Fibroblast of lung (primary cell): ENCODE results near the gene TRPM5. TPM values are rescaled to one million over a fixed set of nuclear protein-coding genes. Genes with fewer than 3 reads are reported as not detected.

ENCODE experiments used
- DNase-seq, 2 donors: peaks; one replicate each; pipeline versions ENCODE4 v3.0.0 to v3.0.0-alpha.2; 2010; ENCODE audit warnings: low read depth in 2 of 2
- H2AFZ ChIP-seq: 2 replicates; pipeline ENCODE4 v1.5.1; 2012; ENCODE audit warnings: low read length, control low read depth, inconsistent platforms
- H3K27ac ChIP-seq: 2 replicates; pipeline ENCODE4 v1.5.1; 2011; ENCODE audit warnings: low read length, control low read depth; ENCODE audit not compliant: insufficient read depth
- H3K27me3 ChIP-seq: 2 replicates; pipeline ENCODE4 v1.5.1; 2011; ENCODE audit warnings: mild to moderate bottlenecking, low read length; ENCODE audit not compliant: control insufficient read depth, insufficient read depth
- H3K36me3 ChIP-seq: 2 replicates; pipeline ENCODE4 v1.5.1; 2011; ENCODE audit warnings: low read length; ENCODE audit not compliant: control insufficient read depth, insufficient read depth
- H3K4me1 ChIP-seq: 2 replicates; pipeline ENCODE4 v1.5.1; 2011; ENCODE audit warnings: low read length; ENCODE audit not compliant: control insufficient read depth, insufficient read depth; ENCODE audit errors: extremely low read depth
- H3K4me2 ChIP-seq: 2 replicates; pipeline ENCODE4 v1.5.1; 2011; ENCODE audit warnings: low read length, control low read depth; ENCODE audit not compliant: insufficient read depth; ENCODE audit errors: extremely low read depth
- H3K4me3 ChIP-seq, 4 experiments: fragments of 200-600 bp in 1 of 4; sonication (generic) in 1 of 4; replicated peaks in 1 of 4; 2 replicates each; pipeline ENCODE4 v1.5.1; 2011 to 2016; ENCODE audit warnings: low read length in 4 of 4, low read depth in 3 of 4, mild to moderate bottlenecking in 3 of 4, control low read depth in 2 of 4, inconsistent platforms in 1 of 4, mixed read lengths in 1 of 4; ENCODE audit not compliant: insufficient read depth in 1 of 4; ENCODE audit errors: control extremely low read depth in 1 of 4
- H3K79me2 ChIP-seq: 2 replicates; pipeline ENCODE4 v1.5.1; 2012; ENCODE audit warnings: mild to moderate bottlenecking, low read length, inconsistent platforms; ENCODE audit not compliant: control insufficient read depth, insufficient read depth
- H3K9ac ChIP-seq: 2 replicates; pipeline ENCODE4 v1.5.1; 2011; ENCODE audit warnings: mild to moderate bottlenecking, low read length, control low read depth; ENCODE audit not compliant: insufficient read depth
- H3K9me3 ChIP-seq: 2 replicates; pipeline ENCODE4 v1.5.1; 2012; ENCODE audit warnings: low read depth, low read length; ENCODE audit not compliant: control insufficient read depth, insufficient read depth
- H4K20me1 ChIP-seq: 2 replicates; pipeline ENCODE4 v1.5.1; 2011; ENCODE audit warnings: low read length; ENCODE audit not compliant: control insufficient read depth, insufficient read depth; ENCODE audit errors: extremely low read depth
- CTCF ChIP-seq, 2 donors: IDR thresholded peaks in 1 of 2; conservative IDR thresholded peaks in 1 of 2; 1 replicate in 1 of 2; 2 replicates in 1 of 2; pipeline ENCODE4 v1.5.1; 2011 to 2012; ENCODE audit warnings: low read length in 2 of 2, control low read depth in 1 of 2, inconsistent platforms in 1 of 2, low read depth in 1 of 2, mild to moderate bottlenecking in 1 of 2
- EZH2 ChIP-seq: IDR thresholded peaks from 2 replicates; pipeline ENCODE4 v1.5.1; 2012; ENCODE audit warnings: low read length, control low read depth, mild to moderate bottlenecking; ENCODE audit errors: missing control alignments
- polyA plus RNA-seq, 2 donors: library from polyadenylated mRNA; depleted of rRNA in 1 of 2; stranded (reverse) in 1 of 2; unstranded in 1 of 2; fragments of >200 nt; gene quantifications; 2 replicates each; pipeline ENCODE4 v1.2.1, GENCODE V29; 2011 to 2012; ENCODE audit warnings: missing spikeins in 1 of 2
- total RNA-seq: library from RNA; depleted of rRNA; stranded (reverse); fragments of >200 nt; gene quantifications from 2 replicates; pipeline ENCODE4 v1.2.1, GENCODE V29; 2014

Gene TRPM5
- total and polyA plus RNA-seq, 2 donors (not counting 1 experiment from before 2014, with no cell fraction given): not detected

DNA sequence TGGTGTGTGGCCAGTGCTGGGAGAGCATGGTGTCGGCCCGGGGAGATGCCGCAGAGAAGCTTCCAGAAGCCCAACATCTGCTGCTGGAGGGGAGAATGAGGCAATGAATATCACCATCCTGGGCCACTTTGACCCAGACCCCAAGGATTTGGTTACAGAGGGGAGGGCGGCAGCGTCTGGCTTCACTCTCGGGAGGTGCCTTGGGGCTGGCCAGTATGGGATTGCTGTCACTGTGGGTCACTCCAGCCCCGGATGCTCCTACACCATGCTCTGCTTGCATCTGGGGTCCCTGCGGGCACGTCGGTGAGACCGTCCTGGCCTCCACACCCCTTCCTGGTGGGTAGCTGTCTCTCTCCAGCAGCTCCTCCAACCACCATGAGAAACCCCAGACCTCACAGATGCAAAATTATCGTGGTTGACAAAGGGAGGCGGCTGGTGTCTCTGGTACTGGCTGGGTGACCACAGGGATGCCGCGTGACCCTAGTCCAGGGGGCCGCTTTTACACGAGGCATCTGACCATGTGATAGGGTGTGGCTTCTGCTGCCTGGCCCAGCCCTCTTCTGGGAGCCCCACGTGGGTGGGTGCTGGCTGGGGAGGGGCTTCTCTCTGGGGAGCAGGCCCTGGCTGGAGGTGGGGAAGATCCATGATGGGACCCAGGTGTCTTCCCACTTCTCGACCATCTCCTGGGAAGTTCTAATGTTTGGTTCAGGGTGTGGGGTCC, 6.2 kb upstream of the TRPM5 start:
- no peak overlapping the region for H3K27ac ChIP-seq
- no peaks in the 10 kb centered on the region for H3K36me3 ChIP-seq
- H3K79me2 ChIP-seq: no peaks in the 10 kb centered on the region
- no peak overlapping the region for H3K4me2 ChIP-seq
- no peaks in the 10 kb centered on the region for H4K20me1 ChIP-seq
- no peak overlapping the region for H2AFZ ChIP-seq
- DNase-seq: no peak
- H3K9me3 ChIP-seq: no peaks in the 10 kb centered on the region
- no peaks in the 10 kb centered on the region for H3K27me3 ChIP-seq
- no peak overlapping the region for H3K4me3 ChIP-seq
- TF ChIP-seq CTCF (conservative IDR thresholded peaks at IDR 0.05 in 1 of 2, IDR thresholded peaks at IDR 0.05 in 1 of 2; ENCODE audit: low read depth in 1 of 2, low read length in 2 of 2) (no peak), EZH2 (no peak)
- no peaks in the 10 kb centered on the region for H3K4me1 ChIP-seq
- no peak overlapping the region for H3K9ac ChIP-seq

- H3K36me3 ChIP-seq: no peaks in the 10 kb centered on the region
- no peaks in the 10 kb centered on the region for H3K27me3 ChIP-seq
- no peak overlapping the region for H2AFZ ChIP-seq
Measured at GRCh38 chr11:2449548-2450320, 5.4 kb upstream of the TRPM5 start.

More at GRCh38 chr11:2449548-2450320, 5.4 kb upstream of the TRPM5 start:
- H3K27ac ChIP-seq: no peak overlapping the region
- no peak overlapping the region for H3K4me3 ChIP-seq
- no peaks in the 10 kb centered on the region for H3K79me2 ChIP-seq
- no peak overlapping the region for H3K9ac ChIP-seq
- H3K4me2 ChIP-seq: no peak overlapping the region
- no peaks in the 10 kb centered on the region for H4K20me1 ChIP-seq
- no peak for DNase-seq
- no peaks in the 10 kb centered on the region for H3K4me1 ChIP-seq
- TF ChIP-seq EZH2 (no peak), CTCF (conservative IDR thresholded peaks at IDR 0.05 in 1 of 2, IDR thresholded peaks at IDR 0.05 in 1 of 2; ENCODE audit: low read depth in 1 of 2, low read length in 2 of 2) (no peak)
- no peaks in the 10 kb centered on the region for H3K9me3 ChIP-seq
